CD4-positive, alpha-beta T cell treated with Interleukin-15 for 1 hour (primary cell): Measurements from ENCODE around the gene DMAP1.
"Not testable (repeated sequence)": the region's sequence is repeated elsewhere in the genome, so short reads cannot be mapped to it uniquely, and the experiment has no call there.

Experiments
- DNase-seq: peaks from one replicate; pipeline ENCODE4 v3.0.0-alpha.2; 2020

Gene DMAP1

GRCh38 chr1:44213222-44214112, at the start of gene DMAP1:
TSS of gene DMAP1 (plus strand) at chr1:44213471. CDS start at chr1:44213754, 283 bp downstream.
- peak; percentile 81 for DNase-seq

GRCh38 chr1:44168520-44169098, 44.7 kb upstream of the DMAP1 start:
- no peak for DNase-seq

GRCh38 chr1:44170281-44170823, 42.9 kb upstream of the DMAP1 start:
- no peak for DNase-seq

GRCh38 chr1:44174630-44175029, 38.6 kb upstream of the DMAP1 start:
- no peak for DNase-seq

- no peak for DNase-seq
Observed at GRCh38 chr1:44200336-44200735, 12.9 kb upstream of the DMAP1 start.

GRCh38 chr1:44206545-44206944, 6.7 kb upstream of the DMAP1 start:
- DNase-seq = not testable (repeated sequence)

GRCh38 chr1:44208226-44208625, 5.0 kb upstream of the DMAP1 start:
- DNase-seq = no peak

- no peak for DNase-seq
Observed at GRCh38 chr1:44210595-44210994, 2.7 kb upstream of the DMAP1 start.

- DNase-seq = peak; percentile 24
Observed at GRCh38 chr1:44212355-44213221, 683 bp upstream of the DMAP1 start.

- peak; percentile 61 for DNase-seq
Observed at GRCh38 chr1:44217809-44218410, 4.6 kb downstream of the DMAP1 start.

- DNase-seq = no peak
Observed at GRCh38 chr1:44218503-44219300, 5.4 kb downstream of the DMAP1 start.

- DNase-seq = no peak
Observed at GRCh38 chr1:44219301-44219626, 6.0 kb downstream of the DMAP1 start.

- no peak for DNase-seq
Observed at GRCh38 chr1:44220001-44220751, 6.9 kb downstream of the DMAP1 start.

GRCh38 chr1:44220755-44221154, 7.5 kb downstream of the DMAP1 start:
- DNase-seq = no peak

- no peak for DNase-seq
Observed at GRCh38 chr1:44221769-44222168, 8.5 kb downstream of the DMAP1 start.

- DNase-seq = no peak
Observed at GRCh38 chr1:44222397-44223186, 9.3 kb downstream of the DMAP1 start.

- no peak for DNase-seq
Observed at GRCh38 chr1:44223187-44223610, 9.9 kb downstream of the DMAP1 start.

GRCh38 chr1:44225761-44226160, 12.5 kb downstream of the DMAP1 start:
- DNase-seq = no peak

GRCh38 chr1:44227211-44227610, 13.9 kb downstream of the DMAP1 start:
- DNase-seq = peak; percentile 42

GRCh38 chr1:44228218-44228617, 14.9 kb downstream of the DMAP1 start:
- no peak for DNase-seq
